ENCODE results near the gene RBM44.

- no peak for TF ChIP-seq CTCF (IDR thresholded peaks at IDR 0.05)
- peak in 1 of 2 donors; percentile 17 for TF ChIP-seq POLR2A (IDR thresholded peaks at IDR 0.05)
- no peak for TF ChIP-seq EP300 (IDR thresholded peaks at IDR 0.05)
- TF ChIP-seq POLR2AphosphoS5 (IDR thresholded peaks at IDR 0.05) = peak; percentile 48 to 88 (median 66)
Measured at GRCh38 chr2:237859533-237860272, 61.1 kb downstream of the RBM44 start, which contains the start of gene RAMP1.
